Transverse colon (tissue), 4 donors: Measurements from ENCODE around the gene BORCS5. TPM values are rescaled to one million over a fixed set of nuclear protein-coding genes. Genes with fewer than 3 reads are reported as not detected.

Experiments used
- DNase-seq: peaks from one replicate; pipeline ENCODE4 v3.0.0-alpha.2; 2019
- H3K27ac ChIP-seq, 4 donors: fragments of 200-600 bp; sonication (generic); 2 replicates each; pipeline ENCODE4 v1.5.1; 2016 to 2018; ENCODE audit warnings: inconsistent platforms in 4 of 4
- H3K27me3 ChIP-seq: fragments of 200-600 bp; sonication (generic); 2 replicates; pipeline ENCODE4 v1.5.1; 2017; ENCODE audit warnings: inconsistent platforms
- H3K36me3 ChIP-seq, 4 donors: fragments of 200-600 bp; sonication (generic); 2 replicates each; pipeline ENCODE4 v1.5.1; 2017 to 2019; ENCODE audit warnings: inconsistent platforms in 4 of 4
- H3K4me1 ChIP-seq, 4 donors: fragments of 200-600 bp; sonication (generic); 2 replicates each; pipeline ENCODE4 v1.5.1; 2017 to 2020; ENCODE audit warnings: inconsistent platforms in 4 of 4
- H3K4me3 ChIP-seq, 4 donors: fragments of 200-600 bp; sonication (generic); 1 replicate in 1 of 4; 2 replicates in 3 of 4; pipeline versions ENCODE4 v1.5.1 to v1.6.1; 2017 to 2019; ENCODE audit warnings: inconsistent platforms in 4 of 4
- H3K9me3 ChIP-seq, 2 donors: fragments of 200-600 bp; sonication (generic); 2 replicates each; pipeline ENCODE4 v1.5.1; 2017 to 2019; ENCODE audit warnings: inconsistent platforms in 2 of 2
- CTCF ChIP-seq, 5 experiments: fragments of 200-600 bp in 3 of 5; fragments of 450-650 bp in 2 of 5; sonication (generic) in 3 of 5; IDR thresholded peaks; 1 replicate in 2 of 5; 2 replicates in 3 of 5; pipeline ENCODE4 v1.5.1; 2016 to 2017; ENCODE audit warnings: antibody characterized with exemption in 5 of 5, inconsistent platforms in 3 of 5, mild to moderate bottlenecking in 2 of 5, moderate library complexity in 1 of 5
- EP300 ChIP-seq: sonication (generic); formaldehyde crosslinking; IDR thresholded peaks from one replicate; pipeline ENCODE4 v1.6.1; 2017; ENCODE audit warnings: antibody characterized with exemption, low read depth
- POLR2A ChIP-seq: fragments of 450-650 bp; IDR thresholded peaks from one replicate; pipeline ENCODE4 v1.6.1; 2016; ENCODE audit warnings: antibody characterized with exemption, mild to moderate bottlenecking, moderate library complexity
- POLR2AphosphoS5 ChIP-seq, 3 donors: sonication (generic); formaldehyde crosslinking; IDR thresholded peaks; one replicate each; pipeline ENCODE4 v1.6.1; 2016; ENCODE audit warnings: antibody characterized with exemption in 3 of 3
- WGBS, 2 donors: methylation state at CpG; one replicate each; pipeline ENCODE4 v1.1.5; 2018; ENCODE audit warnings: low coverage in 1 of 2; 5-methylcytosine and 5-hydroxymethylcytosine counted together
- in situ Hi-C, 4 donors: fragments of 200-750 bp; cut with MboI; loops; one replicate each; pipeline versions ENCODE4 v1.15.0 to v1.15.1; 2017; ENCODE audit warnings: low sequenced_read_pairs in 3 of 4, low pct_ligation_motif_present in 1 of 4, low pct_unique_long_range_greater_than_20kb in 1 of 4
- intact Hi-C: fragments of 100-400 bp; cut with DNase I; formaldehyde crosslinking; loops from one replicate; pipeline ENCODE4 v1.15.1; 2023; ENCODE audit warnings: low total_unique reads
- total RNA-seq, 4 donors: library from RNA; depleted of rRNA; stranded (reverse); fragments of >200 nt; gene quantifications; one replicate each; pipeline ENCODE4 v1.1.0, GENCODE V29; 2016

The BORCS5 gene
- total RNA-seq, 4 donors from 2014 or later = 8.5 to 52.7 (median 21.3) TPM

DNA sequence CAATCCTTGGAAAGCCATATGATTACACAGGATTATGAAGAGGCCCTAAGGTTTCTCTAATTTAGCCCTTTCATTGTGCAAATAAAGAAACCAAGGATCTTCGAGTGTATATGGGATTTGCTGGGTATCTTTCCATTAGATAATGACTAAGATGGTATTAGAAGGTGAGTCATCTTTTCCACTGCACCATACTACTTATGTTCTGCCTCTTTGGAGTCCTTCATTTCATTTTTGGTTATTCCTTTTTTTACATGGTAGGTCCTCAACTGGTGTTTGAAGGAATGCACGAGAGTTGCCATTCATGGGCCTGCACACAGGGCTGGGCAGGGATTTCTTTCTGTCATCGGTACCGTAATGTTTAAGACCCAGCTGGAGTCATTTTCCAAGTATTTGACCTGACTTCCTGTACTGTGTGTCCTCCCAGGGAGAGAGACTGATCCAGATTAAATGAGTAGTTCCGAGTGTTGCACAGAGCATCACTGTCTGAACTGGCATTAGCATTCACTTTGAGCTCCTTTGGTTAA lies 85.7 kb downstream of the BORCS5 start:
- DNase-seq = no peak
- 75 to 87% methylated on average over 4 to 5 of the region's 5 CpGs for WGBS, 2 donors
- intact Hi-C loops (no loop called here), in situ Hi-C loops (no loop called here)
- H3K36me3 ChIP-seq = no peaks in the 10 kb centered on the region
- H3K27me3 ChIP-seq = no peaks in the 10 kb centered on the region
- no peak for TF ChIP-seq EP300
- no peak for TF ChIP-seq POLR2A
- TF ChIP-seq CTCF (IDR thresholded peaks at IDR 0.05) = no peak
- no peak for TF ChIP-seq POLR2AphosphoS5 (IDR thresholded peaks at IDR 0.05)
- peaks cover 0 to 52% (median 12%) of the 10 kb centered on the region in 4 donors for H3K4me1 ChIP-seq
- H3K27ac ChIP-seq = peak overlapping the region; percentile 43 to 66 (median 60)
- H3K4me3 ChIP-seq = no peak overlapping the region
- H3K9me3 ChIP-seq = no peaks in the 10 kb centered on the region

- Histone ChIP-seq H3K9me3 (no peaks in the 10 kb centered on the region), H3K27me3 (no peaks in the 10 kb centered on the region), H3K4me1 (peaks cover 0 to 52% (median 12%) of the 10 kb centered on the region in 4 donors), H3K27ac (peak overlapping the region; percentile 43 to 66 (median 60)), H3K36me3 (no peaks in the 10 kb centered on the region), H3K4me3 (no peak overlapping the region)
- intact Hi-C loops (no loop called here), in situ Hi-C loops (no loop called here)
- TF ChIP-seq POLR2A (no peak), EP300 (no peak), POLR2AphosphoS5 (IDR thresholded peaks at IDR 0.05) (no peak), CTCF (IDR thresholded peaks at IDR 0.05) (no peak)
- DNase-seq = no peak
- WGBS, 2 donors = 45 to 48% methylated on average over 3 to 5 of the region's 5 CpGs
Measured at GRCh38 chr12:12443431-12443878, 86.6 kb downstream of the BORCS5 start.

- 84 to 99% methylated on average over 4 of the region's 4 CpGs for WGBS, 2 donors
- Histone ChIP-seq H3K4me1 (peaks cover 0 to 55% (median 19%) of the 10 kb centered on the region in 4 donors), H3K4me3 (no peak overlapping the region), H3K9me3 (no peaks in the 10 kb centered on the region), H3K27me3 (no peaks in the 10 kb centered on the region), H3K27ac (no peak overlapping the region), H3K36me3 (no peaks in the 10 kb centered on the region)
- intact Hi-C loops (no loop called here), in situ Hi-C loops (no loop called here)
- no peak for DNase-seq
- TF ChIP-seq EP300 (no peak), CTCF (IDR thresholded peaks at IDR 0.05) (no peak), POLR2A (no peak), POLR2AphosphoS5 (IDR thresholded peaks at IDR 0.05) (no peak)
Measured at GRCh38 chr12:12445165-12445881, 88.4 kb downstream of the BORCS5 start.

DNA sequence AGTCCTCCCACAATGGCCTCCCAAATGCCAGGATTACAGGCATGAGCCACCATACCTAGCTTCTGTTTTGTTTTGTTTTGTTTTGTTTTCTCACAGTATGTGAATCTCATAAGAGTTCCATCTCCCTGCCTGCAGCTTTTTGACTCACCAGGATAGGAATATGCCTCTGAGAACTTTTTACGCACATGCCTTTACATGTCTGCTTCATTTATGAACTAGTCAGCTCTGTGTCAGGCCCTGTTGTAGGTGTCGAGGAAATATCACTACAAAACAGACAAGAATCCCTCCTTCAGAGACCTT lies 89.0 kb downstream of the BORCS5 start:
- H3K4me3 ChIP-seq = no peak overlapping the region
- WGBS, 2 donors = 95 to 100% methylated on average over 1 to 2 of the region's 2 CpGs
- H3K27me3 ChIP-seq = no peaks in the 10 kb centered on the region
- H3K4me1 ChIP-seq = peaks cover 0 to 55% (median 24%) of the 10 kb centered on the region in 4 donors
- H3K9me3 ChIP-seq = no peaks in the 10 kb centered on the region
- no peak for DNase-seq
- no peak overlapping the region for H3K27ac ChIP-seq
- TF ChIP-seq EP300 (no peak), POLR2A (no peak), POLR2AphosphoS5 (IDR thresholded peaks at IDR 0.05) (no peak), CTCF (IDR thresholded peaks at IDR 0.05) (no peak)
- intact Hi-C loops (no loop called here), in situ Hi-C loops (no loop called here)
- no peaks in the 10 kb centered on the region for H3K36me3 ChIP-seq
